ENCODE measurements around the gene COX6A2.

Gene COX6A2

DNA sequence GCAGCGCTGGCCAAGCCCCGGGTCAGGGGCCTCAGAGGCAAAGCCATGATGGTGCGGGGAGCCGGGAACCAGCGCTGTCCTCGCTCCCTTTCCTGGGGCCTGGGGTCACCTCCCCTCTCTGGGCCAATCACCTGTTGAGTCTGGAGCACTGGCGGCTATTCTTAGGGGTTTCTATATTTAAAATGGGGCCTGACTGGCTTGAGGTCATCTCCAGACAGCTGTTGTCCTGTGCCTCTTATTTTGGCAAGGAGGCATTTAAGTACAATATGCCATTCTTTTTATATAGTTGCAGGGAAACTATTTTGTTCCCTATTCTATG, at the start of gene COX6A2:
TSS of gene COX6A2 (minus strand) at position 82 of the 319 bp plus-strand sequence. CDS start at position 47, 35 bp downstream.
- FAIRE-seq (no peak), DNase-seq (ENCODE audit: insufficient read length, low spot score) (no peak)

DNA sequence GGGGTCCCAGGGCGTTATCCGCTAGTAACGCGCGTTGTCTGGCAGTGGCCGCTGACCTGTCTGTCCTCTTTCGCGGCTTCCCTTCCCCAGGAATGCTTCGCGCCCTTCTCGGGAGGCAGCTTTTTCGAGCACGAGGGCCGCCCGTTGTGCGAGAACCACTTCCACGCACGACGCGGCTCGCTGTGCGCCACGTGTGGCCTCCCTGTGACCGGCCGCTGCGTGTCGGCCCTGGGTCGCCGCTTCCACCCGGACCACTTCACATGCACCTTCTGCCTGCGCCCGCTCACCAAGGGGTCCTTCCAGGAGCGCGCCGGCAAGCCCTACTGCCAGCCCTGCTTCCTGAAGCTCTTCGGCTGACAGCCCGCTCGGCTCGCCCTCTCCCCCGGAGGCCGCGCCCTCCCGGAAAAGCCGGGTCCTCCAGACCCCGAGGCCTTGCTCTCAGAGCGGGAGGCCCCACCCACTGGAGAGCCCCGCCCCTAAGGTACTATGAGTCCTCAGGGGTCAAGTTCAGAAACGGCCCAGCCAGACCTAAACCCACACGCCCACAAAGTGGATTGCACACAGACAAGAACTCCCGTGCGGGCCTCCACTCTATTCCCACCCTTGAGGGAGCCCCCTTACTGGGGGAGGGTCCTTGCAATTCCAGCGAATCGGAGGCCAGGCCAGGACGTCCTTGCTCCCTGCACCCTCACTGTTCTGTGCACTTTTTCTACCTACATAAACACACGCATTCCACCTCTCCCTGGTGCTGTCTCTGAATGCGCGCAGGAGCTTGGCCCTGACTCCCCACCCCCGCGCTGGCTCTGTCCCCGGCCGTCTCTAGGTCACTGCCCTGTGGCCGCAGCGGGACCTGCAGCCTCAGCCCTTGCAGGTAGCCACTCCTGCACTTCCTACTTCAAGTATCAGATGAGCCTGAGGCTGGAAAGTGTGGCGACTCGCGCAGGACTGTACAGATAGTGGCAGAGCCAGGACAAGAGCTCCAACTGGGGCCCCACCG, 49.4 kb upstream of the COX6A2 start:
- FAIRE-seq (no peak), DNase-seq (ENCODE audit: insufficient read length, low spot score) (no peak)

DNA sequence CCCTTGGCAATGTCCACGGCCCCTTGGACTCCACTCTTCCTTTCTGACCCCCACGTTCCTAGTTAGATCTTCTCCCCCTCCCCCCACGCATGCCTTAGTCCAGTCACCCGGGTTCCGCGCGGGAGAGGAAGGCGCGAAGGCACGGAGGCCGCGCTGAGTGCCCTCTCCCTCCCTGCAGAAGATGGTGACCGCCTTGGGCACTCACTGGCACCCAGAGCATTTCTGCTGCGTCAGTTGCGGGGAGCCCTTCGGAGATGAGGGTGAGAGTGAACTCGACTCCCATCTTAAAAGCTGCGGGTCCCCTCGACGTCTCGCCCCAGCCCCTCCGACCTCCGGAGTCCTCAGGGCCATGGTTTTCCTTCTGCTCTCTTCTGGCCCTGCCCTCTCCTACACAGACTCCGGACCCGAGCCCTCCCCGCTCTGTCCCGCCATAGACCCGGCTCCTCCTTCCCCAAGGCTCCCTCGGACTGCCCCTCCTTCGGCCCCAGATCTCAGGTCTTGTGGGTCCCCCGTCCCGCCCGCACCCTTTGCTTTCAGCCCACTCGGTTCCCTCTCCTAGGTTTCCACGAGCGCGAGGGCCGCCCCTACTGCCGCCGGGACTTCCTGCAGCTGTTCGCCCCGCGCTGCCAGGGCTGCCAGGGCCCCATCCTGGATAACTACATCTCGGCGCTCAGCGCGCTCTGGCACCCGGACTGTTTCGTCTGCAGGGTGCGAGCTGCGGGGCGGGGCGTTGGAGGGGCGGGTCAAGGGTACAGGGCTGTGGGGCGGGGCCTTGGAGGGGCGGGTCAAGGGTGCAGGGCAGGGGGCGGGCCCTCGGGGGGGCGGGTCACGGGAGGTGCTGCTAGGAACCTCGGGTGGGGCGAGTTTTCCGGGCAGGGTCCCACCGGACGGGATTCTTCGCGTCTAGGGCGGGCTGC, 48.4 kb upstream of the COX6A2 start:
- no peak for FAIRE-seq

DNA sequence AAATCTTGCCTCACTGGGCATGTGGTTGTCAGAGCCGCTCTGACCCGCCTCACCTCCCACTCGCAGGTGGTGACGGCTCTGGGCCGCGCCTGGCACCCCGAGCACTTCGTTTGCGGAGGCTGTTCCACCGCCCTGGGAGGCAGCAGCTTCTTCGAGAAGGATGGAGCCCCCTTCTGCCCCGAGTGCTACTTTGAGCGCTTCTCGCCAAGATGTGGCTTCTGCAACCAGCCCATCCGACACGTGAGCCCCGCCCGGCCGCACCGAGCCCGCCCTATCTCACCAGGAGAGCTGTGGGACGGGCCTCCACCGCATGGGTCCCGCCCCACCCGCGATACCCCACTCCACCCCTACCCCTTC, 47.8 kb upstream of the COX6A2 start:
- DNase-seq (ENCODE audit: insufficient read length, low spot score): no peak
- no peak for FAIRE-seq

More for the DNA sequence above, 48.4 kb upstream of the COX6A2 start:
- DNase-seq (ENCODE audit: insufficient read length, low spot score): no peak

DNA sequence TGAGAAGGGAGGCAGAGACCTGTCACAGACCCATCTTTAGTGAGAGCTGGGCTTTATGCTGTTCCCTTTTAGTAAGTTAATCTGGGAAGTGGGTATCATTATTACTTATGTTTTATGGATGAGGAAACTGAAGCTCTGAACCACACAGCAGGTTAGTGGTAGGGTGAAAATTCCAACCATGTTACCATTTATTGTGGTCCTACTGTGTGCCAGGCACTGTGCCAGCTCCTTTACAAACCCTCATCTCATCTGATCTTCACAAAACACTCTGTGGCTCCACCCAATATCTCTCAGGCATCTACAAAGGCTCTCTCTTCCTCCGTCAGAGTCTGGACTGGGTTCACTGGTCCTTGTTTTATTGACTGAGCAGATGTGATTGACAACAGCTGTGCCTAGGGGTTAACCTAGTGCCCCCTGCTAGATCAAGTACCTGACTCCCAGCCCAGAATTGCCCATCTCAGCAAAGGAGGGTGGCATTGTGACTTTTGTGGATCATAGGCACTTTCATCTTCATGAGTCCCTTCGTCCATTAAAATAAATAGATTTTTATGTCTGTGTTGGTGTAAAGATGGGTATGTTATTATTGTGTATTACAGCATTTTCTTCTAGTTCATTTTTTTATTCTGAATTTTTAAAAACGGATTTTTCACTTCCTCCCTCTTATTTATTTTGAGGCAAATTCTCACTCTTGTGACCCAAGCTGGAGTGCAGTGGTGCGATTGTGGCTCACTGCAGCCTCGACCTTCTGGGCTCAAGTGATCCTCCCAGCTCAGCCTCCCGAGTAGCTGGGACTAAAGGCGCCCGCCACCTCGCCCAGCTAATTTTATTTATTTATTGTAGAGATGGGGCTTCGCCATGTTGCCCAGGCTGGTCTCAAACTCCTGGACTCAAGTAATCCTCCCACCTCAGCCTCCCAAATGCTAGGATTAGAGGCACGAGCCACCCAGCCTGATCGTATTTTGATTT, 46.9 kb upstream of the COX6A2 start:
- DNase-seq (ENCODE audit: insufficient read length, low spot score) (no peak), FAIRE-seq (no peak)

DNA sequence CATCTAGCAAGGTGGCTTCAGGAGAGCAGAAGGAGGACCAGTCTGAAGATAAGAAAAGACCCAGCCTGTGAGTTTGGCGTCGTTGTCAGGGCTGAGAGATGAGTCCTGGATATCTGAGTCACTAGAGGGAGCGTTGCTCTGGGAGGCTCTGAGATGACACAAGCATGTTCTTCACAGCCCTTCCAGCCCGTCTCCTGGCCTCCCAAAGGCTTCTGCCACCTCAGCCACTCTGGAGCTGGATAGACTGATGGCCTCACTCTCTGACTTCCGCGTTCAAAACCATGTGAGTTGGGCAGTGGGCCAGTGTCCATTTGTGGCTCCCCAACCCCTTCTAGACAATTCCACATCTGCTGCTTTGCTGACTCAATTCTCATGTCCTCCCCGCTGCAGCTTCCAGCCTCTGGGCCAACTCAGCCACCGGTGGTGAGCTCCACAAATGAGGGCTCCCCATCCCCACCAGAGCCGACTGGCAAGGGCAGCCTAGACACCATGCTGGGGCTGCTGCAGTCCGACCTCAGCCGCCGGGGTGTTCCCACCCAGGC, 46.1 kb upstream of the COX6A2 start:
- FAIRE-seq: no peak
- no peak for DNase-seq (ENCODE audit: insufficient read length, low spot score)

DNA sequence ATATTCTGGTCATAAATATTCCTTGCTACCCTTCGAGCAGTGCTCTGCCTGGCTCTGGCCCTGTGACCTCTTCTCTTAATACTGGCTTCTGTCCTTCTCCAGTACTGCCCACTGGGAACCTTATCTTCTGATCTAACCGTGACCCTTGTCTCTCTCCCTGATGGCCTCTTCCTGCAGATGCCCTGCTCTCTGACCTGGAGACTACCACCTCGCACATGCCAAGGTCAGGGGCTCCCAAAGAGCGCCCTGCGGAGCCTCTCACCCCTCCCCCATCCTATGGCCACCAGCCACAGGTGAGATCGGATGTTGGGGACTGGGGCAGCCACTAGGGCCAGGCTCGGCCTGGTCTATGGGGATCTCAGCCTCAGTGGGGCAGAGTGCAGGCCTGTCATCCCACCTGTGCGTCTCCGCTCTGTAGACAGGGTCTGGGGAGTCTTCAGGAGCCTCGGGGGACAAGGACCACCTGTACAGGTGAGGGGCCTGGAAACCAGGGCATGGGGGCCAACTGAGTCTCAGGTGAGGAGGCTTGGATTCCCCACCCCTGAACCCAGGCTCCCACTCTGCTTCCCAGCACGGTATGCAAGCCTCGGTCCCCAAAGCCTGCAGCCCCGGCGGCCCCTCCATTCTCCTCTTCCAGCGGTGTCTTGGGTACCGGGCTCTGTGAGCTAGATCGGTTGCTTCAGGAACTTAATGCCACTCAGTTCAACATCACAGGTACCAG, 45.3 kb upstream of the COX6A2 start:
- DNase-seq (ENCODE audit: insufficient read length, low spot score) (no peak), FAIRE-seq (no peak)

DNA sequence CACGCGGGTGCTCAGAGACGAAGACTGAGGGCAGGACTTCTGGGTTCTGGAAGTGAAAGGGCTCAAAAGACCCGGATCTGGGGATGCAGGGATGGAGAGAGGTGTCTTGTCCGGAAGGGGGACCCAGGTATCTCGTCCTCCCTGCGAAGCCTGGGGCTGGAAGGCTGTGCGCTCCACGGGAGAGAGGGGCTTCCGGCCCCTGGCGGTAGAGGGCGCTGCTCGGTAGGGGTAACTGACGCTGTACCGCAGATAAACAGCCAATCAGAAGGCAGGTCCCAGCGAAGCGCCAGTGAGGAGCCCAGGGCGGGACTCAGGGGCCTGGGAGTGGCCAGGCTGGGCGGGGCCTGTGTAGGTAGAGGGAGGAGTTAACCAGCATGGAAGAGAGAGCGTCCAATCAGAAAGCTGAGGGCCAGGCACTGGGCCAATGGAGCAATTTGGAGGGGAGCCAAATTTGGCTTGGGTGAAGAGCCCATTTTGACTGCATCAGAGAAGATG, 44.6 kb upstream of the COX6A2 start:
- DNase-seq (ENCODE audit: insufficient read length, low spot score) (peak; percentile 89), FAIRE-seq (peak; percentile 31)

DNA sequence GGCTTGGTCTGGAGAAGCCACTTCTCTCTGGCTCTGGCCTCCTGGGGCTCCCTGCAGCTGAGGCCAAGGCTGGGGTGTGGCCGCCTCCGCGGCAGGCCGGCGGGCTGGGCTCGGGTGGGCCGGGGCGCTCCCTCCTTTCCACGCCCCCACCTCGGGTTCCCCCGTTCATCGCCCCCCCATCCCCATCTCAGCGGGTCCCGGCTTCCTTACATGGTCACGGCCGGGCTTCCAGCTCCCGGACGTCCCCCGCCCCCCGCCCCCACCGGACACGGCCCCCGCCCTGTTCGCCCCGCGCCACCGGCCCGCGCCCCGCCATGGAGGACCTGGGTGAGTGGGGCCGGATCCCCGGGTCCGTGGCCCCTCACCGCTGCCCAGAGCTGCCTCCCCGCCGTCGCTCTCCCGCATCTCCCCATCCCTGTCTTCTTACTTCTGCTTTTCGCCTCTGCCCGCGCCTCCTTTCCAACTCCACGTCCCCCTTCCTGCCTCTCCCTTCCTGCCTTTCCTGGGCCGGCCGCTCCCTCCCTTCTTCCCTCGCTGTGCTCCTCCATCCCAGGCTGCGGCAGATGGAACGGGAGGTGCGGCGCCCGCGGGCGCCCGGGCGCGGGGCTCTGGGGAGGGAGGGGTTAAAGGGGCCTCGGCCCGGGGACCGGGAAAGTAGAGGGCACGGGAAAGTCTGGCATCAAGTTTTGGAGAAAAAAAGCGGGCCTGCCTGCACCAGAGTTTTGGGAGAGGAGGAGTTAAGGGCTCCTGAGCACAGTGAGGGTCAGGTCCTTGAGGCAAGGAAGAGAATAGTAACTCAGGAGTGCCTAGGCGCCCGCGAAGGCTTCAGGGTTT, 43.9 kb upstream of the COX6A2 start, which contains the start of gene TGFB1I1:
TSS of gene TGFB1I1 (plus strand) at position 278 of the 834 bp plus-strand sequence. CDS start at position 315, 37 bp downstream.
- FAIRE-seq: peak; percentile 64
- peak; percentile 77 for DNase-seq (ENCODE audit: insufficient read length, low spot score)

DNA sequence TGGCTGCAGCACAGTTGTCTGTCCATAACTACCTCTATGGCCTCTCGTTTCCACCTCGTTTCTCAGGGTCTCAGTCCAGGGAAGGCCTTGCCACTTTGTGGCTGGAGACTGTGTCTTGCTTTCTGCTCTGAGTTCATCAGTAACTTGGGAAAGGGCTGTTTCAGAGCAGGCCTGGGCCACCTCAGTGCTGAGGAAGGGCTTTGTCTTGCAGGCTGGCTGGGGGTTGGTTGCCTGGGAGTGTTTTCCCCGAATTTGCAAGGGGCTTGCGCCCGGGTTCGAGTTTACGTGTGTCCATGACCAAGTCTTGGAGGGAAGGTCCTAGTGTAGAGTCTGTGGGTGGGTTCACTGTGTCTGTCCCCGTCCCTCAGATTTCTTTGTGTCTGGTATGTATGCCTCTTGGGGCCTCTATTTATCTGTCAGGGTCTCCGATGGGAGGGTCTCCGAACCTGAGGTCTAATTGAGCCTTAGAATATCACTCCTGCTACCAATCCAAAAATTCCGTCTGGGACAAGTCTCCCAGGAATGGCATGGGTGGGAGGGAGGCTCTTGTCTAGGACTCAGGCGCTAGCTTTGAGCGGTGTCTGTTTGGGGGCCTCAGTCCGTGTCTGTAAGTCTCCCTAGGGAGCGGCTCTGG, 43.2 kb upstream of the COX6A2 start:
- FAIRE-seq (peak; percentile 40), DNase-seq (ENCODE audit: insufficient read length, low spot score) (no peak)

DNA sequence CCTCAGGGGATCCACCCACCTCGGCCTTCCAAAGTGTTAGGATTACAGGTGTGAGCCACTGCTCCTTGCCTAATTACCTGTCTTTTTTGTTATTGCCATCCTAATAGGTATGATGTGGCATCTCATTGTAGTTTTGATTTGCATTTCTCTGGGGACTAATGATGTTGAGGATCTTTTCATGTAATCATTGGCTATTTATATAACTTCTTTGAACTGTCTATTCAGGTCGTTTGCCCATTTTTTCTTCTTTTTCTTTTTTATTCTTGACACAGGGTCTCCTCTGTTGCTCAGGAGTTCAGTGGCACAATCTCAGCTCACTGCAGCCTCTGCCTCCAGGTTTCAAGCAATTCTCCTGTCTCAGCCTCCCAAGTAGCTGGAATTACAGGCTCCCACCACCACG, 42.5 kb upstream of the COX6A2 start:
- FAIRE-seq: no peak
- DNase-seq (ENCODE audit: insufficient read length, low spot score): no peak

DNA sequence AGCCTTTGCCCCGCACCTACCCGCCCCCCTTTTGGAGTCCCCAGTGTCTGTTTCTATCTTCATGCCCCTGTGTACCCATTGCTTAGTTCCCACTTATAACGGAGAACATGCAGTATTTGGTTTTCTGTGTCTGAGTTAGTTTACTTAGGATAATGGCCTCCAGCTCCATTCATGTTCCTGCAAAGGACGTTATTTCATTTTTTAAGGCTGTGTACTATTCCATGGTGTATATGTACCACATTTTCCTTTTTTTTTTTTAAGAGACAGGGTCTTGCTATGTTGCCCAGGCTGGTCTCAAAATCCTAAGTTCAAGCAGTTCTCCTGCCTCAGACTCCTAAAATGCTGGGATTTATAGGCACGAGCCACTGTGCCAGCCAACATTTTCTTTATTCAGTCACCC, 39.7 kb upstream of the COX6A2 start:
- FAIRE-seq: no peak
- no peak for DNase-seq (ENCODE audit: insufficient read length, low spot score)

DNA sequence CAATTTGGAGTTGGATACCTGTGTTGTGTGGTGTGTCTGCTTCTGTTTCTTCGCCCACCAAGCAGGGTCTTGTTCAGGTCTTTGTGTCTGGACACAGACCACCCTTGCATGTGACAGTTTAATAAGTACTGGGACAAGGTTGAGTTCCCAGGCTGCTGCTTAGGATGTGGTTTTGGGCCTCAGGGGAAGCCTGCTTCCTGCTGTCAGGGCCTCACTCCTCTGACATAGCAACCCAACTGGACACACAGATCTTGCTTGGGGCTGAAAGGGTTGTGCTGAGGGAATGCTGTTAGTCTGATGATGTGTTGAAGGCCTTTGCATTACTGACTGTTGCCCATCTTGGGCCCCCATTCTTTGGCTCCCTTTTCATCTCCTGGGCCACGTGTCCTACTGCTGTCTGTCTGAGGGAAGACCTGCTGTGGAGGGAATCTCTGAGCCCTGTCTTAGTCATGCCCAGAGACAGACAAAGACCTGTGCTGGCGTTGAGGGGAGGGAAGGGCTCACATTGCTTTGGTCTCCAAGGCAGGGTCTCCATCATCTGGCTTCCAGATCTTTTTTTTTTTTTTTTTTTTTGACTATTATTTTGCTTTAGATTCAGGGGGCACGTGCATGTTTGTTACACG, 39.1 kb upstream of the COX6A2 start:
- no peak for DNase-seq (ENCODE audit: insufficient read length, low spot score)
- FAIRE-seq: no peak

DNA sequence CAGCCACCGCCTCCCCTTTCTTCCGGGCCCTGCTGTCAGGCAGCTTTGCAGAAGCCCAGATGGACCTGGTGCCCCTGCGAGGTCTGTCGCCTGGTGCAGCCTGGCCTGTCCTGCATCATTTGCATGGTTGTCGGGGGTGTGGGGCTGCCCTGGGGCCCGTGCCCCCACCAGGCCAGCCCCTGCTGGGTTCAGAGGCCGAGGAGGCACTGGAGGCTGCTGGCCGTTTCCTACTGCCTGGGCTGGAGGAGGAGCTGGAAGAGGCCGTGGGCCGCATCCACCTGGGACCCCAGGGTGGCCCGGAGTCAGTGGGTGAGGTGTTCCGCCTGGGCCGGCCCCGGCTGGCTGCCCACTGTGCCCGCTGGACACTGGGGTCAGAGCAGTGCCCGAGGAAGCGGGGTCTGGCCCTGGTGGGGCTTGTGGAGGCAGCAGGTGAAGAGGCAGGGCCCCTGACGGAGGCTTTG, 38.3 kb upstream of the COX6A2 start:
- FAIRE-seq: no peak
- DNase-seq (ENCODE audit: insufficient read length, low spot score): no peak

DNA sequence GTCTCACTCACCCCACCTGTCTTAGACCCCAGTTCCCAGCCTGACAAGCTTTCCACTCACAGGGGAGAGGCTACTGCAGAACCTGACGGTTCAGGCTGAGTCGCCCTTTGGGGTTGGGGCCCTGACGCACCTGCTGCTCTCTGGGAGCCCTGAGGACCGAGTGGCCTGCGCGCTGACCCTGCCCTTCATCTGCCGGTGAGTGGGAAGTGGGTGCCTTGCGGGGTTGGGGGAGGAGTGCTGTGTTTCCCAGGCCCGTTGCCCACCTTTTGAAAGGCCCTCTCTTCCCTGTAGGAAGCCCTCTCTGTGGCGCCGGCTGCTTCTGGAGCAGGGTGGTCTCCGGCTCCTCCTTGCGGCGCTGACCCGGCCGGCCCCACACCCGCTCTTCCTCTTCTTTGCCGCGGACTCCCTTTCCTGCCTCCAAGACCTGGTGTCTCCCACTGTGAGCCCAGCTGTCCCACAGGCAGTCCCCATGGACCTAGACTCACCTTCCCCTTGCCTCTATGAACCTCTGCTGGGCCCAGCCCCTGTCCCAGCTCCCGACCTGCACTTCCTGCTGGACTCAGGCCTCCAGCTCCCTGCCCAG, 37.7 kb upstream of the COX6A2 start:
- FAIRE-seq (no peak), DNase-seq (ENCODE audit: insufficient read length, low spot score) (no peak)

DNA sequence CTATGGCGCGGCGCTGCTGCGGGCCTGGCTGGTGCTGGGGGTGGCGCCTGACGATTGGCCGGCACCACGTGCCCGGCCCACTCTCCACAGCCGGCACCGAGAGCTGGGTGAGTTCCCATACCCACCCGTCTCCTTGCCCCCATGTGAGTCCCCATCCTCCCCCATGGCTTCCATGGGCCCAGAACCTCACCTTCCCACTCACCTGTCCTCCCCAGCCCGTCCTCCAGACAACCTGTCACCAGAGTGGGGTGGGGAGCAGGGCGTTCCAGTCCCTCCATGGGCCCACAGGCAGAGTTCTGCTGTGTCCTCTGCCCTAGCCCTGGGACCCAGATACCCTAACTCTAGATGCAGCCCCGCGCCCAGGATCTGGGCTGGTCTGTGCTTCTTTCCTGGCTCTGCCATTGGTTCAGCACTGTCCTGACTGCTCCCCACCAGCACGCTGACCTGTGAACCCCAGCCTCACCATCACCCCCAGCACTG, 36.7 kb upstream of the COX6A2 start:
- DNase-seq (ENCODE audit: insufficient read length, low spot score): no peak
- FAIRE-seq: no peak

DNA sequence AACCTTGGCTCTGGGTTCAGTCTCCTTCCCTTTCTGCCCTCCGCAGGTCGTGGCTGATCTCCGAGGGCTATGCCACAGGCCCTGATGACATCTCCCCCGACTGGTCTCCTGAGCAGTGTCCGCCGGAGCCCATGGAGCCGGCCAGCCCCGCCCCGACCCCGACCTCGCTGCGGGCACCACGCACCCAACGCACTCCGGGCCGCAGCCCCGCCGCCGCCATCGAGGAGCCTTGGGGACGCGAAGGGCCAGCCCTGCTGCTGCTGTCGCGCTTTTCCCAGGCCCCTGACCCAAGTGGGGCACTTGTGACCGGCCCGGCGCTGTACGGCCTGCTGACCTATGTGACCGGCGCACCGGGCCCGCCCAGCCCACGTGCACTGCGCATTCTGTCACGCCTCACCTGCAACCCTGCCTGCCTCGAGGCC, 36.2 kb upstream of the COX6A2 start:
- DNase-seq (ENCODE audit: insufficient read length, low spot score): no peak

More for the DNA sequence above, 36.2 kb upstream of the COX6A2 start:
- FAIRE-seq: no peak
